CD4-positive, alpha-beta T cell treated with Interleukin-17A for 1 hour (primary cell): ENCODE data around the gene CISD3.

Experiments used
- DNase-seq: peaks from one replicate; pipeline ENCODE4 v3.0.0-alpha.2; 2020

The CISD3 gene

GRCh38 chr17:38783227-38783626 lies 53.1 kb downstream of the CISD3 start:
- no peak for DNase-seq
